Measurements from ENCODE around the gene CSMD2.
"Not testable (repeated sequence)": the region's sequence is repeated elsewhere in the genome, so short reads cannot be mapped to it uniquely, and the experiment has no call there.

CSMD2 gene

GRCh38 chr1:34164771-34165391 is at the start of gene CSMD2:
TSS of gene CSMD2 (minus strand) at chr1:34165230. CDS start at chr1:34165097, 133 bp downstream.
- DNase-seq = no peak

- DNase-seq = no peak
Observed at GRCh38 chr1:34213956-34214355, 48.9 kb upstream of the CSMD2 start.

GRCh38 chr1:34212673-34213072 is 47.6 kb upstream of the CSMD2 start:
- no peak for DNase-seq

GRCh38 chr1:34199927-34200326 is 34.9 kb upstream of the CSMD2 start:
- DNase-seq = no peak

GRCh38 chr1:34192621-34193020 is 27.6 kb upstream of the CSMD2 start:
- DNase-seq = no peak

- DNase-seq = no peak
Observed at GRCh38 chr1:34190692-34191091, 25.7 kb upstream of the CSMD2 start.

- DNase-seq = no peak
Observed at GRCh38 chr1:34188985-34189384, 24.0 kb upstream of the CSMD2 start.

- DNase-seq = no peak
Observed at GRCh38 chr1:34188418-34188817, 23.4 kb upstream of the CSMD2 start.

- DNase-seq = no peak
Observed at GRCh38 chr1:34186741-34187494, 21.9 kb upstream of the CSMD2 start.

- DNase-seq = not testable (repeated sequence)
Observed at GRCh38 chr1:34183381-34183780, 18.4 kb upstream of the CSMD2 start.

GRCh38 chr1:34178072-34178471 is 13.0 kb upstream of the CSMD2 start:
- no peak for DNase-seq

- no peak for DNase-seq
Observed at GRCh38 chr1:34176830-34177603, 12.0 kb upstream of the CSMD2 start, which contains the start of gene C1orf94. TSS of gene C1orf94 (plus strand) at chr1:34176907. CDS start at chr1:34177790, 883 bp downstream.

GRCh38 chr1:34175744-34176143 is 10.7 kb upstream of the CSMD2 start:
- DNase-seq = no peak

GRCh38 chr1:34167389-34167788 is 2.4 kb upstream of the CSMD2 start:
- DNase-seq = no peak

GRCh38 chr1:34166625-34167361 is 1.8 kb upstream of the CSMD2 start:
- DNase-seq = no peak

GRCh38 chr1:34166191-34166624 is 1.2 kb upstream of the CSMD2 start:
- DNase-seq = no peak

GRCh38 chr1:34165422-34165921 is 442 bp upstream of the CSMD2 start:
- no peak for DNase-seq

GRCh38 chr1:34163792-34164731 is 968 bp downstream of the CSMD2 start:
- DNase-seq = no peak

- no peak for DNase-seq
Observed at GRCh38 chr1:34162852-34163766, 1.9 kb downstream of the CSMD2 start.

- DNase-seq = no peak
Observed at GRCh38 chr1:34156739-34157138, 8.3 kb downstream of the CSMD2 start.
